HUES48 (cell line): Measurements from ENCODE around the gene ITGB5.

ENCODE experiments used
- H3K27ac ChIP-seq: one replicate; pipeline ENCODE4 v1.7.0; 2013; ENCODE audit warnings: low read depth, low read length, inconsistent platforms
- H3K27me3 ChIP-seq: 2 replicates; pipeline ENCODE4 v1.6.1; 2013; ENCODE audit warnings: mild to moderate bottlenecking, low read length; ENCODE audit not compliant: control insufficient read depth, insufficient read depth
- H3K36me3 ChIP-seq: 2 replicates; pipeline ENCODE4 v1.6.1; 2013; ENCODE audit warnings: low read length; ENCODE audit not compliant: control insufficient read depth, insufficient read depth
- H3K4me1 ChIP-seq: 2 replicates; pipeline ENCODE4 v1.6.1; 2013; ENCODE audit warnings: mild to moderate bottlenecking, low read length; ENCODE audit not compliant: control insufficient read depth, insufficient read depth
- H3K4me3 ChIP-seq: 2 replicates; pipeline ENCODE4 v1.5.1; 2013; ENCODE audit warnings: mild to moderate bottlenecking, low read depth, low read length
- H3K9ac ChIP-seq: 2 replicates; pipeline ENCODE4 v1.6.1; 2013; ENCODE audit warnings: mild to moderate bottlenecking, low read depth, low read length, moderate library complexity
- H3K9me3 ChIP-seq: 2 replicates; pipeline ENCODE4 v1.6.1; 2013; ENCODE audit warnings: low read length; ENCODE audit not compliant: control insufficient read depth, insufficient read depth

Gene ITGB5

GRCh38 chr3:124887177-124887931, at the start of gene ITGB5:
Gene ITGB5 (minus strand): TSS chr3:124887365. CDS start chr3:124887000, 365 bp downstream.
- H3K9me3 ChIP-seq = no peaks in the 10 kb centered on the region
- H3K27ac ChIP-seq = peak within 1 kb of the TSS; percentile 94
- peaks cover 58% of the 10 kb centered on the region for H3K4me1 ChIP-seq
- H3K27me3 ChIP-seq = no peaks in the 10 kb centered on the region
- peak within 1 kb of the TSS; percentile 79 for H3K4me3 ChIP-seq
- no peaks in the 10 kb centered on the region for H3K36me3 ChIP-seq
- H3K9ac ChIP-seq = peak within 1 kb of the TSS; percentile 66

GRCh38 chr3:124935794-124936542, 48.8 kb upstream of the ITGB5 start:
- Histone ChIP-seq H3K27me3 (no peaks in the 10 kb centered on the region), H3K4me3 (no peak overlapping the region), H3K27ac (no peak overlapping the region), H3K9me3 (no peaks in the 10 kb centered on the region), H3K9ac (no peak overlapping the region), H3K36me3 (no peaks in the 10 kb centered on the region), H3K4me1 (no peaks in the 10 kb centered on the region)

- Histone ChIP-seq H3K9ac (no peak overlapping the region), H3K4me1 (no peaks in the 10 kb centered on the region), H3K9me3 (no peaks in the 10 kb centered on the region), H3K36me3 (no peaks in the 10 kb centered on the region), H3K27me3 (no peaks in the 10 kb centered on the region), H3K27ac (no peak overlapping the region), H3K4me3 (no peak overlapping the region)
These were observed 48.1 kb upstream of the ITGB5 start for GRCh38 chr3:124935264-124935663.

GRCh38 chr3:124934577-124934976, 47.4 kb upstream of the ITGB5 start, which contains the start of gene MUC13:
Gene MUC13 (minus strand): TSS chr3:124934751. CDS start chr3:124934712, 39 bp downstream.
- Histone ChIP-seq H3K4me1 (no peaks in the 10 kb centered on the region), H3K9ac (no peak within 1 kb of the TSS), H3K4me3 (no peak within 1 kb of the TSS), H3K36me3 (no peaks in the 10 kb centered on the region), H3K27ac (no peak within 1 kb of the TSS), H3K27me3 (no peaks in the 10 kb centered on the region), H3K9me3 (no peaks in the 10 kb centered on the region)

- no peaks in the 10 kb centered on the region for H3K27me3 ChIP-seq
- no peak overlapping the region for H3K4me3 ChIP-seq
- no peak overlapping the region for H3K9ac ChIP-seq
- no peaks in the 10 kb centered on the region for H3K9me3 ChIP-seq
- no peaks in the 10 kb centered on the region for H3K4me1 ChIP-seq
- no peaks in the 10 kb centered on the region for H3K36me3 ChIP-seq
- no peak overlapping the region for H3K27ac ChIP-seq
These were observed 41.4 kb upstream of the ITGB5 start for GRCh38 chr3:124928333-124929202.

GRCh38 chr3:124927574-124928045, 40.4 kb upstream of the ITGB5 start:
- Histone ChIP-seq H3K9me3 (no peaks in the 10 kb centered on the region), H3K4me1 (no peaks in the 10 kb centered on the region), H3K4me3 (no peak overlapping the region)

GRCh38 chr3:124926426-124927101, 39.4 kb upstream of the ITGB5 start:
- Histone ChIP-seq H3K4me3 (no peak overlapping the region), H3K9me3 (no peaks in the 10 kb centered on the region), H3K27ac (no peak overlapping the region), H3K4me1 (no peaks in the 10 kb centered on the region), H3K27me3 (no peaks in the 10 kb centered on the region), H3K9ac (no peak overlapping the region), H3K36me3 (no peaks in the 10 kb centered on the region)

More at GRCh38 chr3:124927574-124928045, 40.4 kb upstream of the ITGB5 start:
- H3K36me3 ChIP-seq = no peaks in the 10 kb centered on the region
- H3K27me3 ChIP-seq = no peaks in the 10 kb centered on the region
- H3K9ac ChIP-seq = no peak overlapping the region
- H3K27ac ChIP-seq = no peak overlapping the region

GRCh38 chr3:124924741-124925140, 37.6 kb upstream of the ITGB5 start:
- H3K4me1 ChIP-seq = no peaks in the 10 kb centered on the region
- H3K9me3 ChIP-seq = no peaks in the 10 kb centered on the region
- H3K36me3 ChIP-seq = no peaks in the 10 kb centered on the region
- no peak overlapping the region for H3K9ac ChIP-seq
- H3K27me3 ChIP-seq = no peaks in the 10 kb centered on the region
- no peak overlapping the region for H3K4me3 ChIP-seq
- no peak overlapping the region for H3K27ac ChIP-seq

- Histone ChIP-seq H3K27me3 (no peaks in the 10 kb centered on the region), H3K4me1 (no peaks in the 10 kb centered on the region), H3K9ac (no peak overlapping the region), H3K36me3 (no peaks in the 10 kb centered on the region), H3K4me3 (no peak overlapping the region), H3K9me3 (no peaks in the 10 kb centered on the region), H3K27ac (no peak overlapping the region)
These were observed 36.7 kb upstream of the ITGB5 start for GRCh38 chr3:124923833-124924232.

- no peaks in the 10 kb centered on the region for H3K4me1 ChIP-seq
- no peaks in the 10 kb centered on the region for H3K27me3 ChIP-seq
- no peak overlapping the region for H3K9ac ChIP-seq
- H3K9me3 ChIP-seq = no peaks in the 10 kb centered on the region
- H3K4me3 ChIP-seq = no peak overlapping the region
- H3K27ac ChIP-seq = no peak overlapping the region
- no peaks in the 10 kb centered on the region for H3K36me3 ChIP-seq
These were observed 33.6 kb upstream of the ITGB5 start for GRCh38 chr3:124920718-124921117.
